Measurements from ENCODE around the gene GRIN3B.

Gene GRIN3B

GRCh38 chr19:1010586-1011510 is 10.6 kb downstream of the GRIN3B start:
- DNase-seq (ENCODE audit: extremely low read depth, low read depth) = no peak

GRCh38 chr19:1011831-1012333 is 11.7 kb downstream of the GRIN3B start:
- TF ChIP-seq CTCF (IDR thresholded peaks at IDR 0.05; ENCODE audit: low read depth, low read length) = no peak
- DNase-seq (ENCODE audit: extremely low read depth, low read depth) = no peak

More at GRCh38 chr19:1010586-1011510, 10.6 kb downstream of the GRIN3B start:
- TF ChIP-seq CTCF (IDR thresholded peaks at IDR 0.05; ENCODE audit: low read depth, low read length) = no peak

GRCh38 chr19:1012334-1012733 is 12.1 kb downstream of the GRIN3B start:
- no peak for TF ChIP-seq CTCF (IDR thresholded peaks at IDR 0.05; ENCODE audit: low read depth, low read length)
- no peak for DNase-seq (ENCODE audit: extremely low read depth, low read depth)

GRCh38 chr19:1013218-1013617 is 13.0 kb downstream of the GRIN3B start:
- DNase-seq (ENCODE audit: extremely low read depth, low read depth) = no peak
- no peak for TF ChIP-seq CTCF (IDR thresholded peaks at IDR 0.05; ENCODE audit: low read depth, low read length)

- DNase-seq (ENCODE audit: extremely low read depth, low read depth) = no peak
- TF ChIP-seq CTCF (IDR thresholded peaks at IDR 0.05; ENCODE audit: low read depth, low read length) = no peak
Measured at GRCh38 chr19:1014161-1015060, 14.2 kb downstream of the GRIN3B start.

GRCh38 chr19:1015061-1015781 is 15.0 kb downstream of the GRIN3B start:
- no peak for DNase-seq (ENCODE audit: extremely low read depth, low read depth)
- no peak for TF ChIP-seq CTCF (IDR thresholded peaks at IDR 0.05; ENCODE audit: low read depth, low read length)
